ENCODE data around the gene GDI1. TPM values are rescaled to one million over a fixed set of nuclear protein-coding genes. Genes with fewer than 3 reads are reported as not detected.

GDI1 gene
- total RNA-seq, 1 donor from 2014 or later: 67.4 TPM

- Histone ChIP-seq H3K27me3 (no peaks in the 10 kb centered on the region), H3K4me3 (no peak overlapping the region), H3K36me3 (peaks cover 35 to 39% of the 10 kb centered on the region in 2 donors), H3K9me3 (no peaks in the 10 kb centered on the region), H3K27ac (no peak overlapping the region), H3K4me1 (no peaks in the 10 kb centered on the region)
- intact Hi-C loops (cut with DNase I): no loop called here
- no peak for TF ChIP-seq CTCF (IDR thresholded peaks at IDR 0.05)
- DNase-seq (ENCODE audit: low spot score in 2 of 2): no peak
These were observed 35.1 kb downstream of the GDI1 start for GRCh38 chrX:154471839-154472684.

DNA sequence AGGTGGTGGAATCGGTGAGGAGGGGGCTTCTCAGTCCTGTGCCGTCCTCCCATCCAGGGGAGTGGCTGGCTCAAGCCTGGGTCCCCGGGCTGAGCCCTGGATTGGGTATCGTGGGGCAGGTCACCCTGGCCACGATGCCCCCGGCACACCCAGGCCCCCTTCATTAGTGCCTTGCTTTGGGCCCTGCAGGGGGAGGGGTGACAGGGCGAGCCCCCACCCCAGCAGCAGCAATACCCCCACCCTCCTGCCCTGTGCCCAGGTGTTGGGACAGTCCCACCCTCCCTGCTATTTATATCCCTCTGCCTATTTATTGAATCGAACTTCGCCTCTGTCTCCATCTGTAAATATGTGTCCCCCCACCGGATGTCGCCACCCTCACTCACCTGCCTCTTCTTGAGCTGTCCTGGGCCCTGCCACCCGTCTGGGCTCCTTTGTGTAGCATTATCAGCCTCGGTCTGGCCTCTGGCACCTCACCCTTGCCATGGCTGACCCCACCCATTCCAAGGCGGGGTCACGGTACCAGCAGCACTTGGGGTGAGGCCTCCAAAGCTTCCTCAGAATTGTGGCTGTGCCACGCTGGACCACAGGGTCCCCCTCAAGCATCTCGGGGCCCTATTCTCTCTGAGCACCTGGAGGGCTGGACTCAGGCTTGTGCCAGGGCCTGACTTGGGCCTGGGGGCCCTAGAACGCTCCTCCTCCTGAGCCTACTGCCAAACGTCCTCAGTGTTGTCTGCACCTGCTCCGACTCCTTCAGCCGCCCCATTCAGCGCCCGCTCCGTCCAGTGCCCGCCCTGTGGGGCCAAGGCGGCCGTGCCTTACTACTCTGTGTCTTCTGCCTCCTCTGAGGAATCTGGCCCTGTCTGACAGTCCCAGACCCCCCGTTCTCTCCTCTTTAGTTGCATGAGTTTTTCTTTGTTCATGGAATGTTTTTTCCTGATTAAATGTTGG, 36.0 kb downstream of the GDI1 start:
- intact Hi-C loops (cut with DNase I): no loop called here

GRCh38 chrX:154473683-154474082, 36.7 kb downstream of the GDI1 start:
- Histone ChIP-seq H3K4me1 (no peaks in the 10 kb centered on the region), H3K27me3 (no peaks in the 10 kb centered on the region)
- TF ChIP-seq CTCF (IDR thresholded peaks at IDR 0.05): no peak

More for the DNA sequence above, 36.0 kb downstream of the GDI1 start:
- no peak overlapping the region for H3K4me3 ChIP-seq
- no peak overlapping the region for H3K27ac ChIP-seq
- TF ChIP-seq CTCF (IDR thresholded peaks at IDR 0.05): no peak
- H3K9me3 ChIP-seq: no peaks in the 10 kb centered on the region
- no peaks in the 10 kb centered on the region for H3K4me1 ChIP-seq
- no peak for DNase-seq (ENCODE audit: low spot score in 2 of 2)
- H3K36me3 ChIP-seq: peaks cover 28 to 30% of the 10 kb centered on the region in 2 donors
- no peaks in the 10 kb centered on the region for H3K27me3 ChIP-seq

GRCh38 chrX:154476821-154477220, 39.9 kb downstream of the GDI1 start:
- Histone ChIP-seq H3K4me1 (no peaks in the 10 kb centered on the region), H3K4me3 (no peak overlapping the region), H3K27ac (no peak overlapping the region), H3K36me3 (peaks cover 0 to 6% of the 10 kb centered on the region in 2 donors), H3K9me3 (no peaks in the 10 kb centered on the region), H3K27me3 (no peaks in the 10 kb centered on the region)
- no peak for TF ChIP-seq CTCF (IDR thresholded peaks at IDR 0.05)
- DNase-seq (ENCODE audit: low spot score in 2 of 2): no peak
- intact Hi-C loops (cut with DNase I): loop anchor here (5.0 kb wide), 2 partner anchors 35 to 65 kb away; partner anchors contain the start of genes FAM50A and TAFAZZIN

More at GRCh38 chrX:154473683-154474082, 36.7 kb downstream of the GDI1 start:
- H3K4me3 ChIP-seq: no peak overlapping the region
- no peak for DNase-seq (ENCODE audit: low spot score in 2 of 2)
- H3K36me3 ChIP-seq: peaks cover 21 to 24% of the 10 kb centered on the region in 2 donors
- no peaks in the 10 kb centered on the region for H3K9me3 ChIP-seq
- no peak overlapping the region for H3K27ac ChIP-seq
- intact Hi-C loops (cut with DNase I): no loop called here

DNA sequence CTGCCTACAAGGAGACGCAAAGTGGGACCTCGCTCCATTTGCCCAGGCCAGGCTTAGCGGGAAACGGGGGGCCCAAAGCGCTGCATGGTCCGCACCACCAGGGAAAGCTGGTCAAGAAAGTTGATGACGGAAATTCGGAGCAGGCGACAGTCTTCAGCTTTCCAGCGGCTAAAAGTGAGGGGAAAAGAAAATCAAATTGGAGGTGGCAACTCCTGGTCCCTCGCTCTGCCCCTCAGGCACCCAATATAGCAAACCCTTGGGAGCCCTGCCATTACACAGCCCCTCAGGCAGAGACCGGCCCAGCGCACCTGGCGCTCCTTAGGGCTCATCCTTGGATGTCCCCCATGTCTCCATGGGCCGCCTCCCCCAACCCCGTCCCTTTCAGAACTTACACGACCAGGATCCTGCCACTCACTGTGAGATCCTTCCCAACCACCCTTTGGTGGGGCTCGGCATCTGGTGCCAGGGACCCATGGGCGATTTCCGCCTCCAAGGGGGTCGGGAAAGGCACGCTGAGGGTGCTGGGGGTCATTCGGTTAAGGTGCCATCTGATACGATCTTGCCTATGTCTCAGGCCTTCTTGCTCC, 41.0 kb downstream of the GDI1 start:
- peak overlapping the region; percentile 73 to 74 for H3K27ac ChIP-seq
- intact Hi-C loops (cut with DNase I): loop anchor here (1.0 to 5.0 kb wide), 3 partner anchors 36 to 66 kb away; partner anchors contain the start of genes ATP6AP1, FAM50A and TAFAZZIN

More for the DNA sequence above, 41.0 kb downstream of the GDI1 start:
- TF ChIP-seq CTCF (IDR thresholded peaks at IDR 0.05): no peak
- H3K9me3 ChIP-seq: no peaks in the 10 kb centered on the region
- no peaks in the 10 kb centered on the region for H3K27me3 ChIP-seq
- DNase-seq (ENCODE audit: low spot score in 2 of 2): no peak
- peak overlapping the region; percentile 57 to 69 for H3K4me3 ChIP-seq
- H3K4me1 ChIP-seq: no peaks in the 10 kb centered on the region
- H3K36me3 ChIP-seq: peaks cover 0 to 2% of the 10 kb centered on the region in 2 donors

All from ascending aorta (tissue), 2 donors.